Stimulated activated naive CD8-positive, alpha-beta T cell treated with anti-CD3 and anti-CD28 coated beads, Interleukin-15, amount 100 ng/mL, for 72 hours (primary cell): Measurements from ENCODE around the gene GAB4.

ENCODE experiments used
- ATAC-seq: fragments of 150-1000 bp; cut with Tn5 transposase; 2 replicates; pipeline ENCODE4 v1.10.0; 2021; ENCODE audit warnings: mild to moderate bottlenecking, moderate library complexity
- DNase-seq, 2 donors: peaks; one replicate each; pipeline ENCODE4 v3.0.0; 2021 to 2022
- H3K27ac Mint-ChIP-seq, 2 donors: one replicate each; pipeline ENCODE4 v1.8.0; 2022; ENCODE audit warnings: mild to moderate bottlenecking in 2 of 2, mixed read lengths in 2 of 2, moderate library complexity in 2 of 2
- H3K27me3 Mint-ChIP-seq: one replicate; pipeline ENCODE4 v1.8.0; 2022; ENCODE audit warnings: mixed read lengths
- H3K4me1 Mint-ChIP-seq: one replicate; pipeline ENCODE4 v1.8.0; 2022; ENCODE audit warnings: mild to moderate bottlenecking, mixed read lengths
- H3K4me3 Mint-ChIP-seq, 2 donors: one replicate each; pipeline ENCODE4 v1.8.0; 2022; ENCODE audit warnings: mild to moderate bottlenecking in 2 of 2, mixed read lengths in 2 of 2, moderate library complexity in 1 of 2
- H3K9me3 Mint-ChIP-seq, 2 donors: one replicate each; pipeline ENCODE4 v1.8.0; 2022; ENCODE audit warnings: mixed read lengths in 2 of 2

Gene GAB4

GRCh38 chr22:16967453-16968217, 40.4 kb downstream of the GAB4 start:
- no peak for ATAC-seq

DNA sequence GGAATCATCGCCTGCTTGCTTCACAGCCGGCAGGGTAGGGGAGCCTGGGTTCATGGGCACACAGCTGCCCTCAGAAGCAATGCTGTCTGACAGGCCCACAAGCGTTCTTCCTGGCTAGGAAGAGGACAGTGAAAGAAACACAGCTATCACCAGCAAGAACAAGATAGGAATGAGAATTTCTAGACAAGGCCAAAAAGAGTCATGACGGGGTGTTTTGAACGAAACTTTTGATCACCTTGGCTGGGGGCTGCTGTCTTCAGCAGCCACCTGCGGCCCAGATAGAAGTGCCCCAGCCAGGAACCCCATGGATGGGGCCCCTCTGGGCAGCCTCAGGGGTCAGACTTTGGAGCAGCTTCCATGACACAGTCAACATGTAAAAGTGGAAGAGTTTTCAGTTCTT, 41.8 kb downstream of the GAB4 start:
- Mint-ChIP-seq H3K9me3 (no peaks in the 10 kb centered on the region), H3K4me3 (no peak overlapping the region), H3K27me3 (no peaks in the 10 kb centered on the region), H3K27ac (peak overlapping the region; percentile 58 to 86), H3K4me1 (peaks cover 12% of the 10 kb centered on the region)
- DNase-seq (no peak), ATAC-seq (no peak)

More at GRCh38 chr22:16967453-16968217, 40.4 kb downstream of the GAB4 start:
- H3K4me1 Mint-ChIP-seq: peaks cover 12% of the 10 kb centered on the region
- peaks cover 6% of the 10 kb centered on the region for H3K27me3 Mint-ChIP-seq
- H3K9me3 Mint-ChIP-seq: no peaks in the 10 kb centered on the region
- H3K4me3 Mint-ChIP-seq: no peak overlapping the region
- H3K27ac Mint-ChIP-seq: no peak overlapping the region
- no peak for DNase-seq

- H3K4me1 Mint-ChIP-seq: peaks cover 9% of the 10 kb centered on the region
- DNase-seq (no peak), ATAC-seq (no peak)
- H3K27me3 Mint-ChIP-seq: no peaks in the 10 kb centered on the region
- no peaks in the 10 kb centered on the region for H3K9me3 Mint-ChIP-seq
- H3K27ac Mint-ChIP-seq: peak overlapping the region; percentile 3 to 54
- H3K4me3 Mint-ChIP-seq: no peak overlapping the region
Measured at GRCh38 chr22:16965560-16965959, 42.5 kb downstream of the GAB4 start.

DNA sequence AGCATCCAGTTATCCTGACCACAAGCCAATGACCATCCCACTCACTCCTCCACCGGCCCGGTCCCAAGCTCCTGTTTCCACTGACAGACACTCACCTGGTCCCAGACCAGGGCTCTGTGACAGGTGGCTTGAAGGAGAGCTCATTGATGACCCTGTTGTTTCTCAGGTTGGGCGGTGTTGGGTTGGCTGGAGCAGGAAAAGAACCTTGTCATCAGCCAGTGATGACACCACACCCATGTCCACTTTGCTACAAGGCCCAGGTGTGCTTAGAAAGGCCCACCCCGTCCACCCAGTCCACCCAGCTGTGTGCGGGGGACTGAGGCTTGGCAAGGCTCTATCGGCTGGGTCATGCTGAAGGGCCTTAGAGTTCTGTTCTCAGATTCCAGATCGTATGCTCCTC, 42.9 kb downstream of the GAB4 start:
- no peak for ATAC-seq
- Mint-ChIP-seq H3K4me3 (no peak overlapping the region), H3K27me3 (no peaks in the 10 kb centered on the region)

GRCh38 chr22:16964366-16964765, 43.7 kb downstream of the GAB4 start:
- Mint-ChIP-seq H3K27me3 (no peaks in the 10 kb centered on the region), H3K4me3 (no peak overlapping the region), H3K9me3 (no peaks in the 10 kb centered on the region), H3K4me1 (no peaks in the 10 kb centered on the region), H3K27ac (peak overlapping the region; percentile 34 to 90)
- DNase-seq (no peak), ATAC-seq (no peak)

More for the DNA sequence above, 42.9 kb downstream of the GAB4 start:
- Mint-ChIP-seq H3K4me1 (peaks cover 4% of the 10 kb centered on the region), H3K27ac (peak overlapping the region in 1 of 2 donors; percentile 50), H3K9me3 (no peaks in the 10 kb centered on the region)
- DNase-seq: no peak

DNA sequence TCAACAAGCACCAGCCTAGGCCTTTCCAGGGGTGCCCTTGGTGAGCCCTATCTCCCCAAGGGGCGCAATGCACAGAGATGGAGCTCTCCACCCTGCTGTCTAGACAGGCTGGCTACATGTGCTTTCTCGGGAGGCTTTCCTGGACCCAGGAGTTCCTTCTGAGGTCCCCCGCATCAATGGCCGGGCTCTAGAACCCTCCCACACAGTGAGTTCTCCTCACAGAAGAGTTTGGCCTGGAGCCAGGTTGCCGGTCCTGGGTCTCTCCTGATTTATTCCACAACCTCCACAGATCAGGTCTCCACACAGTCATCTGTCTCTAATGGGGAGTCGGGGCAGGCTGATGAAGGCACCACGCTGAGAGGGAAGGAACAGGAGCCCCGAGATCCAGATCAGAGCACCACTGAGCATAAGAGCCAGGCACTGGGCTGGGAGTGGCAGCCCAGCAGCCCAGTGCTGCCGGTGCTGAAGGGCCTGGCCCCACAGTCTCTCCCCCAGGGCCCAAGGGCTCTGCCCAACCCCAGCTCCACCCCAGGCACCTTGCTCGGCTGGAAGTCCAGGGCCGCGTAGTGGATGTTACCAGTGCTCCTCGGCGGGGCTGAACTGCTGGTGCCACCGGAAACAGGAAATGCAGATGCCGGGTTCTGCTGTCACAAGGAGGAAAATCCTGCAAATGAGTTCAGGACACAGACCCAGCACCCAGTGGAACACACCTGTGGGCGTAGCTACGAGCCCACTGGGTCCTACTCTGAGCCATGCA, 44.7 kb downstream of the GAB4 start:
- Mint-ChIP-seq H3K4me1 (no peaks in the 10 kb centered on the region), H3K4me3 (no peak overlapping the region), H3K9me3 (no peaks in the 10 kb centered on the region), H3K27me3 (no peaks in the 10 kb centered on the region), H3K27ac (peak overlapping the region; percentile 39 to 85)
- no peak for DNase-seq
- no peak for ATAC-seq

DNA sequence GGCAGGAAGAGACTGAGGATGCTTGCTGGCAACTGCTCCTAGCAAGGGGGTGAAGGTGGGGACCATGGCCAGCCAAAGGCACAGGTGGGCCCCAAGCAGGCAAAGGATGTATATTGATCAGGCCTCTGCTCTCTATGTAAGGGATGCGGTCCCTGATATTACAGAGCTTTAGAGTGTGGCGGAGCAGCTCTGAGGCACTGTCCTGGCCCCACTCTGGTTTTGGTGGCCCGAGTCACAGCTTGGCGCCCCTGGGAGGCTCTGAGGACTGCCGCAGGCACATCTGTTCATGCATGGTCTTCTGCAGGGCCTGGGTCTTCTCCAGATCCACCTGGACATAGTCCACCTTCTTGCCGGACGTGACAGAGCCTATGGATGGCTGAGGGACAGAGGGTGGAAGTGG, 45.5 kb downstream of the GAB4 start:
- no peak overlapping the region for H3K4me3 Mint-ChIP-seq
- no peaks in the 10 kb centered on the region for H3K4me1 Mint-ChIP-seq
- H3K9me3 Mint-ChIP-seq: no peaks in the 10 kb centered on the region
- no peaks in the 10 kb centered on the region for H3K27me3 Mint-ChIP-seq
- no peak for ATAC-seq
- no peak overlapping the region for H3K27ac Mint-ChIP-seq
- DNase-seq: no peak

- no peaks in the 10 kb centered on the region for H3K4me1 Mint-ChIP-seq
- no peak overlapping the region for H3K4me3 Mint-ChIP-seq
- peak overlapping the region in 1 of 2 donors; percentile 37 for H3K27ac Mint-ChIP-seq
- no peaks in the 10 kb centered on the region for H3K27me3 Mint-ChIP-seq
- DNase-seq (no peak), ATAC-seq (no peak)
- no peaks in the 10 kb centered on the region for H3K9me3 Mint-ChIP-seq
Measured at GRCh38 chr22:16961477-16962186, 46.4 kb downstream of the GAB4 start.

DNA sequence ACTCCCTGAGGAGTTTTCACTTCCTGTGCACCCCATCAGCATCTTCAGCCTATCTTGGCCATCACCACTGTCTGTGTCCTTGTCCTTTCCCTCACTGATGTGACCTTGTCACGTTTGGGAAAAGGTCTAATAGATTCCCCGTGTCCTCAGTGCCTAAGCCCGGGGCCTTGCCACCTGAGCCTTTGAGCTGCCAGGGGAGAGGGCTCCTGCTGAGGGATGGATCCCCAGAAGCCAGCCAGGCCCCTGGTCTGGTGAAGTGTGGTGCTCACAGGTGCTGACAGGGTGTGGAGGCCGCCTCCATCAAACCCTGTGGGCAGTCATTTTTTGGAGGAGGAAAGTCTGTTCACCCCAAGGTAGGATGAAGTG, 47.2 kb downstream of the GAB4 start:
- no peak for DNase-seq
- H3K27ac Mint-ChIP-seq: no peak overlapping the region
- H3K4me1 Mint-ChIP-seq: peaks cover 7% of the 10 kb centered on the region
- H3K4me3 Mint-ChIP-seq: no peak overlapping the region
- no peak for ATAC-seq
- no peaks in the 10 kb centered on the region for H3K27me3 Mint-ChIP-seq
- H3K9me3 Mint-ChIP-seq: no peaks in the 10 kb centered on the region

DNA sequence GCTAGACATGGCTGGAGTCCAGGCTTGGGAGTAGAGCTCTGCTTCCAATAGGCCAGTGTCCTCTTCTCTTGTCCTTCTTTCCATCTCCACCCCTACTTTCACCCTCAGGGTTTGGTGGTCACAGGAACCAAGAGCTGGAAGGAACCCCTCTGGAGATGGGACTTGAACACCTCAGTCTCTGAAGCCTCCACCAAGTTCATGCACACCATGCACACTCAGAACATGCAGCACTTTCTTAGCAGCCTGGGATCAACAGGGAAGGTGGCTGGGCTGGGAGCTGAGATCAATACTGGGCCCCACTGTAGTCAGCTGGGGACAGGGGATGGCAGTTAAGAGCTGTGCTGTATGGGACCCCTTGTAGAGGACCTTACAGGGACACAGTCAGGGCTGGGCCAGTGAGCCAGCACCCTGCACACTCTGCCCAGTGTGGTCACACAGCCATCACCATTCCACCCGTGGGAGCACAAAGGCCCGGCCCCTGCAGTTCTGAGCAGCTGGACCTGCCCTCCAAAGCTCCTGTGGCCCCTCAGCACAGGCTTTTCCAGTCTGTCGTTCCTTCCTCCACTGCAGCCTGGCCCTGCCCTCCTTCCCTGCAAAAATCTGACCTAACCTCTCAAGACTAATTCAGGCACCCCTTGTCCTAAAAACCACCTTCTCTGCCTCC, 47.7 kb downstream of the GAB4 start:
- DNase-seq (no peak), ATAC-seq (no peak)
- H3K4me3 Mint-ChIP-seq: no peak overlapping the region
- no peaks in the 10 kb centered on the region for H3K9me3 Mint-ChIP-seq
- no peak overlapping the region for H3K27ac Mint-ChIP-seq
- H3K27me3 Mint-ChIP-seq: no peaks in the 10 kb centered on the region
- H3K4me1 Mint-ChIP-seq: peaks cover 12% of the 10 kb centered on the region

DNA sequence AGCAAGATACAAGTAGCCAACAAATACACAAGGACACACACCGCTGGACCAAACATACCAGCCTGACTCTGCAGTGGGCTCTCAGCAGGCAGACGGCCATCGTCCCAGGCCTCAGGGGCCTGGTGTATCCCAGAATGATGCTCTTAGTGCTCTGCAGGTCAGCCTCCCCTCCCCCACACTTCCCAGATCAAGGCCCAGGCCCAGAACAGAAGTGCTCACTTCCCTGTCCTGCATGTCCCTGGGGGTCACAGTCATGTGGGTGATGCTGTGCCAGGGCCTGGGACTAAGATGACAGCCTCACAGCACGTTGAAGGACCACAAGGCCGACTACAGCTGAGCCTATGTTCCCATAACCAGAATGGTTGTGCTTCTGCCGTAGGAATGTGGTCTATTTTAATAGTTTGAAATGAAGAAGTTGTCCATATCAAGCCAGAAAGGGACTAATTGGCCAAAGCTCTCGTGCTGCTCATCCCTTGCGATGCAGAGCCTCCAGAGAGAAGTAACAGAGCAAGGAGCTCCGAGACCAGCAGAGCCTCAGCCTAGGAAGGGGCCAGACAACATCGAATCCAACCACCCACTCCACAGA, 48.6 kb downstream of the GAB4 start:
- no peak overlapping the region for H3K27ac Mint-ChIP-seq
- DNase-seq: no peak
- H3K4me3 Mint-ChIP-seq: no peak overlapping the region
- peaks cover 18% of the 10 kb centered on the region for H3K4me1 Mint-ChIP-seq
- H3K9me3 Mint-ChIP-seq: no peaks in the 10 kb centered on the region
- H3K27me3 Mint-ChIP-seq: no peaks in the 10 kb centered on the region
- no peak for ATAC-seq

DNA sequence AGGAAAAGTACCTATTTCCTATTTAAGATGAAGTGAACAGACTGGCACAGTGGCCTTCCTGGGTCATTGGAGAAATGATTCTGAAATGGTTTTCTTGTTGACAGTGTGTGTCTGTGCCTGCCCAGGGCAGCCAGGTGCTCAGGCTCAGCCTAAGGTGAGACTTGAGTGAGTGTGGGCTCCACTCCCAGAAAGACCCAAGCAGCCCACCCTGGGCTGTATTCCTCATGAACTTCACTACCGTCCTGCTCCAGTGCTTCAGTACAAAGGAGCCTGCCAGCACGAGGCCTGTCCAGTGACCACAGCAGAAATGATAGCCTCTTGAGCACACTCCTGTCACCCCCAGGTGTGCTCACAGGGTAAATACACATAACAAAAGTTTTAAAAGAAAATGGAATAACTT, 49.5 kb downstream of the GAB4 start:
- DNase-seq: no peak
- Mint-ChIP-seq H3K27me3 (no peaks in the 10 kb centered on the region), H3K4me3 (no peak overlapping the region), H3K27ac (peak overlapping the region in 1 of 2 donors; percentile 11), H3K4me1 (peaks cover 18% of the 10 kb centered on the region), H3K9me3 (no peaks in the 10 kb centered on the region)
- ATAC-seq: no peak

DNA sequence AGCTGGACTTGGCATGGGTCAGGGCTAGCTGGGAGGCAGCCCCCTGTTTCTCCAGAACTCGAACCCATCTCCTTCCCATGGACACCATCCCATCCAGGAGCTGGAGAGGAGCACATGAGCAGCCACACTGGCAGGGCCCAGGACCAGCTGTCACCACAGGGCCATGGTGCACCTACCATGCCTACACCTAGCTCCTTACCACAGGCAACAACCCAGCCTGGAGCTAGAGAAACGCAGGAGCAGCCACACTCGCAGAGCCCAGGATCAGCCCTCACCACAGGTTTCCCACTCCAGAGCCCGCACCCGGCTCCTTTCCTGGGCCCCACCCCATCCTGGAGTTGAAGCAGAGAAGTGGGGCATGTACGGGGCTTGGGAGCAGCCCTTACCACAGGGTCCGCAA, 50.2 kb downstream of the GAB4 start:
- Mint-ChIP-seq H3K4me3 (no peak overlapping the region), H3K27ac (no peak overlapping the region), H3K4me1 (peaks cover 18% of the 10 kb centered on the region), H3K27me3 (no peaks in the 10 kb centered on the region), H3K9me3 (no peaks in the 10 kb centered on the region)
- ATAC-seq (no peak), DNase-seq (no peak)

DNA sequence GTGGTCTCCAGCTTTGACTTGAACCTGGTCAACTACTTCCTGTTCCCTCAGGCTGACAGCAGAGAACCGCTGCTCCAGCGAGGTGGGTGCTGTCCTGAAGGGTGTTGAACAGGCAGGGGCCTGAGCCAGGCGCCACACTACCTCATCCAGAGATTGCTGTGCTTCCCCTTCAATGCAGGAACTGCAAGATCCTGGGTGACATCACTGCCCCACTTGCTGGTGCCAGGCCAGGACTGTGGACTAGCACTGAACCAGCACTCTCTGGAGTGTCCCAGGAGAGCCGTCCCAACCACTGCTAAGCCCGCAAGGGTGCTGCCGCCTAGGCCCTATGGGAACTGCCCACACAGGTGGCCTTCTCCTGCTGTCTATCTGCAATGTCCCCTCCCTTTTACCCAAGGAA, 51.7 kb downstream of the GAB4 start:
- Mint-ChIP-seq H3K9me3 (no peaks in the 10 kb centered on the region), H3K4me3 (no peak overlapping the region), H3K4me1 (peaks cover 18% of the 10 kb centered on the region), H3K27me3 (no peaks in the 10 kb centered on the region), H3K27ac (no peak overlapping the region)
- peak; percentile 22 for ATAC-seq
- DNase-seq: no peak

GRCh38 chr22:16955678-16956210, 52.3 kb downstream of the GAB4 start:
- Mint-ChIP-seq H3K4me1 (peaks cover 18% of the 10 kb centered on the region), H3K9me3 (no peaks in the 10 kb centered on the region), H3K27me3 (no peaks in the 10 kb centered on the region), H3K4me3 (no peak overlapping the region), H3K27ac (no peak overlapping the region)
- DNase-seq (no peak), ATAC-seq (peak; percentile 46)
